Stimulated activated CD8-positive, alpha-beta memory T cell treated with anti-CD3 and anti-CD28 coated beads, Interleukin-15, amount 100 ng/mL, for 4 hours (primary cell): Measurements from ENCODE around the gene METTL3.

Experiments
- DNase-seq, 2 donors: peaks; one replicate each; pipeline ENCODE4 v3.0.0-alpha.2; 2020; ENCODE audit warnings: low read depth in 2 of 2

Gene METTL3

GRCh38 chr14:21476925-21477681, 34.0 kb downstream of the METTL3 start, which contains the start of the genes RAB2B and TOX4:
Gene RAB2B, minus strand, starts transcription at chr14:21476959. Its CDS starts 87 bp downstream, at chr14:21476872.
Gene TOX4, plus strand, starts transcription at chr14:21477195. Its CDS starts 84 bp downstream, at chr14:21477279.
- peak; percentile 84 to 93 for DNase-seq

- DNase-seq: no peak
Observed at GRCh38 chr14:21476523-21476924, 34.6 kb downstream of the METTL3 start.

- DNase-seq: no peak
Observed at GRCh38 chr14:21475767-21476522, 35.2 kb downstream of the METTL3 start.

- DNase-seq: no peak
Observed at GRCh38 chr14:21467616-21468015, 43.5 kb downstream of the METTL3 start.

GRCh38 chr14:21455912-21456667, 55.0 kb downstream of the METTL3 start, which contains the start of gene CHD8:
Gene CHD8, minus strand, starts transcription at chr14:21456123. Its CDS starts 24,480 bp downstream, at chr14:21431643.
- DNase-seq: peak; percentile 98 to 99

GRCh38 chr14:21455592-21455911, 55.6 kb downstream of the METTL3 start:
- no peak for DNase-seq

GRCh38 chr14:21454843-21455544, 56.1 kb downstream of the METTL3 start:
- DNase-seq: no peak

GRCh38 chr14:21449899-21450216, 61.3 kb downstream of the METTL3 start:
- DNase-seq: no peak
